Psoas muscle (tissue), 8 donors: ENCODE results near the gene MLLT10. TPM values are rescaled to one million over a fixed set of nuclear protein-coding genes. Genes with fewer than 3 reads are reported as not detected.
"Not testable (repeated sequence)": the region's sequence is repeated elsewhere in the genome, so short reads cannot be mapped to it uniquely, and the experiment has no call there.

Experiments
- ATAC-seq, 4 donors: fragments of 200-7000 bp; cut with Tn5 transposase; one replicate each; pipeline ENCODE4 v1.9.1; 2020; ENCODE audit warnings: moderate library complexity in 3 of 4, mild to moderate bottlenecking in 2 of 4
- DNase-seq, 2 donors: peaks; one replicate each; pipeline ENCODE4 v3.0.0-alpha.2; 2020
- H3K27ac ChIP-seq: fragments of 200-600 bp; one replicate; pipeline ENCODE4 v1.8.0; 2022
- H3K27me3 ChIP-seq, 3 donors: fragments of 200-600 bp in 1 of 3; one replicate each; pipeline versions ENCODE4 v1.6.1 to v1.8.0; 2013 to 2022; ENCODE audit warnings: low read length in 2 of 3, mild to moderate bottlenecking in 2 of 3, moderate library complexity in 1 of 3; ENCODE audit not compliant: insufficient read depth in 3 of 3
- H3K36me3 ChIP-seq, 2 donors: fragments of 200-600 bp in 1 of 2; one replicate each; pipeline versions ENCODE4 v1.6.1 to v1.8.0; 2013 to 2022; ENCODE audit warnings: low read depth in 1 of 2, mild to moderate bottlenecking in 1 of 2, moderate library complexity in 1 of 2; ENCODE audit not compliant: insufficient read depth in 1 of 2
- H3K4me1 ChIP-seq: fragments of 200-600 bp; one replicate; pipeline ENCODE4 v1.8.0; 2022
- H3K4me3 ChIP-seq: fragments of 200-600 bp; one replicate; pipeline ENCODE4 v1.8.0; 2022; ENCODE audit warnings: mild to moderate bottlenecking
- H3K9me3 ChIP-seq: fragments of 200-600 bp; one replicate; pipeline ENCODE4 v1.8.0; 2022
- CTCF ChIP-seq: fragments of 200-600 bp; IDR thresholded peaks from one replicate; pipeline ENCODE4 v1.8.0; 2022; ENCODE audit warnings: antibody characterized with exemption
- WGBS, 3 donors: extraction: QIAGEN DNeasy Blood & Tissue Kit; methylation state at CpG; one replicate each; pipeline versions ENCODE4 v1.1.6 to v1.1.7; 2013; 5-methylcytosine and 5-hydroxymethylcytosine counted together
- intact Hi-C, 2 donors: fragments of 100-400 bp; cut with DNase I; formaldehyde crosslinking; loops; one replicate each; pipeline versions ENCODE4 v1.11.0 to v1.14.2; 2022
- polyA plus RNA-seq, 3 donors: library from polyadenylated mRNA; stranded (reverse); fragments of 200-250 nt; gene quantifications; one replicate each; pipeline ENCODE4 v1.2.3, GENCODE V29; 2013
- total RNA-seq, 4 donors: library from RNA; stranded (reverse); fragmentation: NEBNext Ultra II Directional in 2 of 4; extraction: Animal tissue kit (Norgen Biotek cat#: 25700) in 2 of 4; gene quantifications; one replicate each; pipeline versions ENCODE4 v1.2.1 to v1.2.4, GENCODE V29; 2021 to 2023
- donor health status: healthy with polysubstance abuse.
- donor health status: DM: no; HTN: no; CAD: no; lungs with moderate emphysema.
- donor health status: Bipolar disorder and iron deficiency.
- donor health status: healthy.
- donor health status: DM: yes; HTN: yes; CAD: no.
- donor health status: DM: no; HTN: no; CAD: no.
- donor health status: DM: no; HTN: no; CAD: no.
- donor health status: DM: yes; HTN: yes; CAD: no.

MLLT10 gene
- total and polyA plus RNA-seq, 7 donors = 9.6 to 21.1 (median 13.3) TPM

GRCh38 chr10:21625623-21626229, 91.7 kb downstream of the MLLT10 start:
- no peak for TF ChIP-seq CTCF
- no peak for ATAC-seq
- H3K4me1 ChIP-seq = no peaks in the 10 kb centered on the region
- no peak overlapping the region for H3K4me3 ChIP-seq
- no peak for DNase-seq
- peaks cover 6 to 16% of the 10 kb centered on the region in 2 donors for H3K36me3 ChIP-seq
- H3K9me3 ChIP-seq = no peaks in the 10 kb centered on the region
- 95 to 100% (median 98%) methylated on average over 3 of the region's 3 CpGs for WGBS, 3 donors
- H3K27ac ChIP-seq = no peak overlapping the region
- intact Hi-C loops = no loop called here
- no peaks in the 10 kb centered on the region for H3K27me3 ChIP-seq

GRCh38 chr10:21626457-21627161, 92.6 kb downstream of the MLLT10 start:
- Histone ChIP-seq H3K4me3 (no peak overlapping the region), H3K27me3 (no peaks in the 10 kb centered on the region), H3K4me1 (no peaks in the 10 kb centered on the region), H3K9me3 (no peaks in the 10 kb centered on the region), H3K27ac (no peak overlapping the region), H3K36me3 (peaks cover 6 to 16% of the 10 kb centered on the region in 2 donors)
- DNase-seq = no peak
- 65 to 80% (median 79%) methylated on average over 3 of the region's 3 CpGs for WGBS, 3 donors
- TF ChIP-seq CTCF = no peak
- intact Hi-C loops = no loop called here
- ATAC-seq = peak in 3 of 4 donors; percentile 46 to 70 (median 49)

GRCh38 chr10:21627331-21627730, 93.3 kb downstream of the MLLT10 start:
- ATAC-seq (peak in 2 of 4 donors; percentile 16 to 35), DNase-seq (no peak)
- H3K27me3 ChIP-seq = no peaks in the 10 kb centered on the region
- H3K4me1 ChIP-seq = no peaks in the 10 kb centered on the region
- peaks cover 6 to 16% of the 10 kb centered on the region in 2 donors for H3K36me3 ChIP-seq
- TF ChIP-seq CTCF = no peak
- no peaks in the 10 kb centered on the region for H3K9me3 ChIP-seq
- no peak overlapping the region for H3K4me3 ChIP-seq
- intact Hi-C loops = no loop called here
- no peak overlapping the region for H3K27ac ChIP-seq

- no peaks in the 10 kb centered on the region for H3K27me3 ChIP-seq
- no peak for ATAC-seq
- no peaks in the 10 kb centered on the region for H3K9me3 ChIP-seq
- H3K4me3 ChIP-seq = no peak overlapping the region
- DNase-seq = no peak
- no peak overlapping the region for H3K27ac ChIP-seq
- intact Hi-C loops = no loop called here
- no peaks in the 10 kb centered on the region for H3K4me1 ChIP-seq
- TF ChIP-seq CTCF = no peak
- 96 to 97% (median 96%) methylated on average over 2 of the region's 2 CpGs for WGBS, 3 donors
- H3K36me3 ChIP-seq = peaks cover 6 to 10% of the 10 kb centered on the region in 2 donors
These were observed 94.0 kb downstream of the MLLT10 start for GRCh38 chr10:21628023-21628422.

GRCh38 chr10:21628645-21629044, 94.6 kb downstream of the MLLT10 start:
- H3K27me3 ChIP-seq, ATAC-seq, H3K27ac ChIP-seq, H3K9me3 ChIP-seq, H3K4me1 ChIP-seq, H3K4me3 ChIP-seq, intact Hi-C loops, DNase-seq: not testable (repeated sequence)
- H3K36me3 ChIP-seq = peaks cover 6 to 10% of the 10 kb centered on the region in 2 donors
- WGBS, 3 donors = 95 to 99% (median 98%) methylated on average over 8 of the region's 8 CpGs
